Keratinocyte (primary cell): ENCODE results near the gene NAA35. TPM values are rescaled to one million over a fixed set of nuclear protein-coding genes. Genes with fewer than 3 reads are reported as not detected.

Experiments
- DNase-seq: peaks from one replicate; pipeline ENCODE4 v3.0.0-alpha.2; 2011; ENCODE audit warnings: low read depth, missing footprints, low spot score
- FAIRE-seq: peaks from 2 replicates; lab custom pipeline; 2011; peaks lifted over from hg19 to GRCh38; lab: Jason Lieb, UNC
- H2AFZ ChIP-seq: 2 replicates; pipeline ENCODE4 v1.6.0; 2012; ENCODE audit warnings: low read length, control low read depth, inconsistent platforms; ENCODE audit not compliant: control insufficient read depth
- H3K27ac ChIP-seq: 2 replicates; pipeline ENCODE4 v1.5.1; 2011; ENCODE audit warnings: low read length; ENCODE audit not compliant: control insufficient read depth, insufficient read depth
- H3K27me3 ChIP-seq: 3 replicates; pipeline ENCODE4 v1.6.0; 2011; ENCODE audit warnings: low read length; ENCODE audit not compliant: control insufficient read depth, insufficient read depth; ENCODE audit errors: extremely low read depth
- H3K36me3 ChIP-seq, 2 experiments: 2 replicates in 1 of 2; 3 replicates in 1 of 2; pipeline ENCODE4 v1.5.1; 2011; ENCODE audit warnings: low read length in 2 of 2, mild to moderate bottlenecking in 1 of 2; ENCODE audit not compliant: control insufficient read depth in 2 of 2, insufficient read depth in 2 of 2; ENCODE audit errors: extremely low read depth in 1 of 2
- H3K4me1 ChIP-seq: 3 replicates; pipeline ENCODE4 v1.5.1; 2011; ENCODE audit warnings: low read length; ENCODE audit not compliant: control insufficient read depth, insufficient read depth; ENCODE audit errors: extremely low read depth
- H3K4me2 ChIP-seq: 3 replicates; pipeline ENCODE4 v1.6.0; 2011; ENCODE audit warnings: low read depth, low read length; ENCODE audit not compliant: control insufficient read depth, insufficient read depth; ENCODE audit errors: extremely low read depth
- H3K4me3 ChIP-seq, 3 experiments: fragments of 200-600 bp in 1 of 3; sonication (generic) in 1 of 3; 2 replicates in 2 of 3; 3 replicates in 1 of 3; pipeline ENCODE4 v1.5.1; 2011 to 2016; ENCODE audit warnings: low read length in 3 of 3, mild to moderate bottlenecking in 3 of 3, control low read depth in 2 of 3, inconsistent platforms in 1 of 3, low read depth in 1 of 3, mixed read lengths in 1 of 3, mixed run types in 1 of 3, moderate library complexity in 1 of 3; ENCODE audit not compliant: control insufficient read depth in 2 of 3, insufficient read depth in 2 of 3; ENCODE audit errors: extremely low read depth in 1 of 3
- H3K79me2 ChIP-seq: 2 replicates; pipeline ENCODE4 v1.6.0; 2012; ENCODE audit warnings: low read length; ENCODE audit not compliant: control insufficient read depth, insufficient read depth
- H3K9ac ChIP-seq: 3 replicates; pipeline ENCODE4 v1.6.0; 2011; ENCODE audit warnings: low read length; ENCODE audit not compliant: control insufficient read depth, insufficient read depth; ENCODE audit errors: extremely low read depth
- H3K9me1 ChIP-seq: 3 replicates; pipeline ENCODE4 v1.6.0; 2011; ENCODE audit warnings: low read length; ENCODE audit not compliant: control insufficient read depth, insufficient read depth; ENCODE audit errors: extremely low read depth
- H3K9me3 ChIP-seq: 2 replicates; pipeline ENCODE4 v1.5.1; 2012; ENCODE audit warnings: low read depth, low read length; ENCODE audit not compliant: control insufficient read depth
- H4K20me1 ChIP-seq: 3 replicates; pipeline ENCODE4 v1.6.0; 2011; ENCODE audit warnings: low read length; ENCODE audit not compliant: control insufficient read depth, insufficient read depth; ENCODE audit errors: extremely low read depth
- CTCF ChIP-seq, 3 experiments: IDR thresholded peaks in 1 of 3; conservative IDR thresholded peaks in 1 of 3; optimal IDR thresholded peaks in 1 of 3; 2 replicates in 2 of 3; 3 replicates in 1 of 3; pipeline versions ENCODE3 to v1.5.1; 2011; ENCODE audit warnings: low read length in 3 of 3, mild to moderate bottlenecking in 3 of 3, moderate library complexity in 2 of 3, control low read depth in 1 of 3, inconsistent platforms in 1 of 3; ENCODE audit not compliant: insufficient read depth in 2 of 3; ENCODE audit errors: extremely low read depth in 1 of 3
- EZH2 ChIP-seq: IDR thresholded peaks from one replicate; pipeline ENCODE4 v1.6.1; 2012; ENCODE audit warnings: inconsistent platforms, mild to moderate bottlenecking, low read length, moderate library complexity
- dilution Hi-C: fragments of 300-500 bp; cut with MboI; formaldehyde crosslinking; loops from one replicate; pipeline ENCODE4 v1.7.0; 2020; ENCODE audit warnings: low sequenced_read_pairs; ENCODE audit not compliant: extremely low pct_ligation_motif_present
- polyA plus RNA-seq, 5 experiments: library from polyadenylated mRNA; depleted of rRNA in 3 of 5; stranded (reverse) in 3 of 5; stranded (forward) in 1 of 5; unstranded in 1 of 5; fragments of >200 nt; gene quantifications; 1 replicate in 1 of 5; 2 replicates in 3 of 5; 3 replicates in 1 of 5; pipeline versions ENCODE4 v1.2.1 to v1.2.3, GENCODE V29; 2011 to 2012; ENCODE audit warnings: missing spikeins in 2 of 5, low read depth in 1 of 5, low replicate concordance in 1 of 5

The NAA35 gene
- polyA plus RNA-seq, 1 donor (not counting 4 experiments of a cell fraction or from before 2014, with no cell fraction given): 33.8 TPM

GRCh38 chr9:85987236-85987635, 46.3 kb downstream of the NAA35 start:
- no peak overlapping the region for H3K4me2 ChIP-seq
- no peak for FAIRE-seq
- H2AFZ ChIP-seq: no peak overlapping the region
- no peaks in the 10 kb centered on the region for H3K9me1 ChIP-seq
- H3K4me3 ChIP-seq: no peak overlapping the region
- H3K9ac ChIP-seq: no peak overlapping the region
- H3K27me3 ChIP-seq: no peaks in the 10 kb centered on the region
- no peaks in the 10 kb centered on the region for H3K9me3 ChIP-seq
- no peaks in the 10 kb centered on the region for H4K20me1 ChIP-seq
- DNase-seq: no peak
- H3K36me3 ChIP-seq: peaks cover 3% of the 10 kb centered on the region in 2 experiments
- no peak overlapping the region for H3K27ac ChIP-seq
- dilution Hi-C loops: no loop called here
- H3K79me2 ChIP-seq: no peaks in the 10 kb centered on the region
- no peaks in the 10 kb centered on the region for H3K4me1 ChIP-seq
- TF ChIP-seq CTCF (optimal IDR thresholded peaks at IDR 0.05 in 1 of 3, IDR thresholded peaks at IDR 0.05 in 1 of 3, conservative IDR thresholded peaks at IDR 0.05 in 1 of 3; ENCODE audit: extremely low read depth in 1 of 3, insufficient read depth in 2 of 3, low read length in 3 of 3): no peak
- no peak for TF ChIP-seq EZH2

DNA sequence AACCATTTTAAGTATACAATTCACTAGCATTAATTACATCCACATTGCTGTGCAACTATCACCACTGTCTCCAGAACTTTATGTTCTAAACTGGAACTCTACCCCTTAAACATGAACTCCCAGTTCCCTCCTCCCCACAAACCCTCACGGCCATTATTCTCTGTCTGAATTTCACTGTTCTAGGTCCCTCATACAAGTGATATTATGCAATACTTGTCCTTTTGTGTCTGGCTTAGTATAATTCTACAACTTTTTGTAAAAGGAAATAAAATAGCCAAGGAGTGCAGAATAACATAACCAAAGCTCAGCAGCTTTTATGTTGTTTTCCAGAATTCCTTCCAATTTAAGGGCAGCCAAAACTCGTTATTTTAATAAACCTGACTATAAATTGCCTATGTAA, 53.2 kb downstream of the NAA35 start:
- no peak for TF ChIP-seq CTCF (optimal IDR thresholded peaks at IDR 0.05 in 1 of 3, IDR thresholded peaks at IDR 0.05 in 1 of 3, conservative IDR thresholded peaks at IDR 0.05 in 1 of 3; ENCODE audit: extremely low read depth in 1 of 3, insufficient read depth in 2 of 3, low read length in 3 of 3)
- TF ChIP-seq EZH2: no peak
- Histone ChIP-seq H3K36me3 (peaks cover 4 to 6% of the 10 kb centered on the region in 2 experiments), H3K9ac (no peak overlapping the region), H3K79me2 (no peaks in the 10 kb centered on the region), H3K27ac (no peak overlapping the region), H3K4me3 (no peak overlapping the region), H2AFZ (no peak overlapping the region), H3K9me3 (no peaks in the 10 kb centered on the region), H4K20me1 (no peaks in the 10 kb centered on the region), H3K4me2 (no peak overlapping the region), H3K27me3 (no peaks in the 10 kb centered on the region), H3K4me1 (no peaks in the 10 kb centered on the region), H3K9me1 (no peaks in the 10 kb centered on the region)
- DNase-seq (no peak), FAIRE-seq (no peak)
- dilution Hi-C loops: no loop called here
